NB4 (cell line): Measurements from ENCODE around the gene IFI30.

ENCODE experiments used
- DNase-seq: peaks from one replicate; pipeline ENCODE4 v3.0.0; 2010; ENCODE audit warnings: low read depth
- H3K4me3 ChIP-seq: one replicate; pipeline ENCODE4 v1.5.1; 2011; ENCODE audit warnings: mild to moderate bottlenecking, low read depth, low read length, moderate library complexity
- MYC ChIP-seq: IDR thresholded peaks from 2 replicates; pipeline ENCODE4 v1.6.1; 2011; ENCODE audit warnings: low read depth, low read length
- POLR2A ChIP-seq: IDR thresholded peaks from 2 replicates; pipeline ENCODE4 v1.6.1; 2011; ENCODE audit warnings: mild to moderate bottlenecking; ENCODE audit not compliant: insufficient read length; ENCODE audit errors: extremely low read depth
- TF ChIP-seq, protein P1 (sequence below): IDR thresholded peaks from one replicate; pipeline ENCODE4 v1.5.1; 2012; ENCODE audit warnings: low read depth, low read length
- TF ChIP-seq, protein P2 (sequence below): IDR thresholded peaks from 2 replicates; pipeline ENCODE4 v1.6.1; 2011; ENCODE audit warnings: low read depth, low read length

The IFI30 gene

DNA sequence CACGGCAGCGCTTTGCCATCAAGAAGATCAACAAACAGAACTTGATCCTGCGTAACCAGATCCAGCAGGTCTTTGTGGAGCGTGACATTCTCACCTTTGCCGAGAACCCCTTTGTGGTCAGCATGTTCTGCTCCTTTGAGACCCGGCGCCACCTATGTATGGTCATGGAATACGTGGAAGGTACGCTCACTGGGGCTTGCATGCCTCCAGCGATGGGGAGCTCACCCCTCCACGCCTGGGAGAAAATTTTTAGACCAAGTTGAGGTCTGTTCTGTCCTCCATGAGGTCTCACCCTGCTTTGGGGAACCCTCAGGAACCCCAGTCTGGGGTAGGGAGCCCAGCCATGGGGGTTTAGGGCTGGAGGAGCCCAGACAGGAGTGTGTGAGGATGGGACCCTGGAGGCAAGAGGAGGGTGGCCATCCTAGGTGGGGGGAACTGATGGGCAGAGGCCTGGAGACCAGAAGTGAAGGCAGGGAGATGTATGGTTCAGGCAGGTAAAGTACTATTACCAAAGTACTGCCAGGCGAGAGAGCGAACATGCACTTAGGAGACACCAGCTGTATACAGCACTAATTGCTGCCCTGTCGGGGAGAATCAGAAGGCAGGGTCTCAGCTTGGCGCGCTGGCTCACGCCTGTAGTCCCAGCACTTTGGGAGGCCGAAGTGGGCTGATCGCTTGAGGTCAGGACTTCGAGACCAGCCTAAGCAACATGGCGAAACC lies 42.9 kb upstream of the IFI30 start:
- DNase-seq = no peak
- no peak for TF ChIP-seq MYC
- no peak for TF ChIP-seq POLR2A
- TF ChIP-seq, protein P1, sequence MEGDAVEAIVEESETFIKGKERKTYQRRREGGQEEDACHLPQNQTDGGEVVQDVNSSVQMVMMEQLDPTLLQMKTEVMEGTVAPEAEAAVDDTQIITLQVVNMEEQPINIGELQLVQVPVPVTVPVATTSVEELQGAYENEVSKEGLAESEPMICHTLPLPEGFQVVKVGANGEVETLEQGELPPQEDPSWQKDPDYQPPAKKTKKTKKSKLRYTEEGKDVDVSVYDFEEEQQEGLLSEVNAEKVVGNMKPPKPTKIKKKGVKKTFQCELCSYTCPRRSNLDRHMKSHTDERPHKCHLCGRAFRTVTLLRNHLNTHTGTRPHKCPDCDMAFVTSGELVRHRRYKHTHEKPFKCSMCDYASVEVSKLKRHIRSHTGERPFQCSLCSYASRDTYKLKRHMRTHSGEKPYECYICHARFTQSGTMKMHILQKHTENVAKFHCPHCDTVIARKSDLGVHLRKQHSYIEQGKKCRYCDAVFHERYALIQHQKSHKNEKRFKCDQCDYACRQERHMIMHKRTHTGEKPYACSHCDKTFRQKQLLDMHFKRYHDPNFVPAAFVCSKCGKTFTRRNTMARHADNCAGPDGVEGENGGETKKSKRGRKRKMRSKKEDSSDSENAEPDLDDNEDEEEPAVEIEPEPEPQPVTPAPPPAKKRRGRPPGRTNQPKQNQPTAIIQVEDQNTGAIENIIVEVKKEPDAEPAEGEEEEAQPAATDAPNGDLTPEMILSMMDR = no peak
- TF ChIP-seq, protein P2, sequence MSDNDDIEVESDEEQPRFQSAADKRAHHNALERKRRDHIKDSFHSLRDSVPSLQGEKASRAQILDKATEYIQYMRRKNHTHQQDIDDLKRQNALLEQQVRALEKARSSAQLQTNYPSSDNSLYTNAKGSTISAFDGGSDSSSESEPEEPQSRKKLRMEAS = no peak
- no peak overlapping the region for H3K4me3 ChIP-seq

DNA sequence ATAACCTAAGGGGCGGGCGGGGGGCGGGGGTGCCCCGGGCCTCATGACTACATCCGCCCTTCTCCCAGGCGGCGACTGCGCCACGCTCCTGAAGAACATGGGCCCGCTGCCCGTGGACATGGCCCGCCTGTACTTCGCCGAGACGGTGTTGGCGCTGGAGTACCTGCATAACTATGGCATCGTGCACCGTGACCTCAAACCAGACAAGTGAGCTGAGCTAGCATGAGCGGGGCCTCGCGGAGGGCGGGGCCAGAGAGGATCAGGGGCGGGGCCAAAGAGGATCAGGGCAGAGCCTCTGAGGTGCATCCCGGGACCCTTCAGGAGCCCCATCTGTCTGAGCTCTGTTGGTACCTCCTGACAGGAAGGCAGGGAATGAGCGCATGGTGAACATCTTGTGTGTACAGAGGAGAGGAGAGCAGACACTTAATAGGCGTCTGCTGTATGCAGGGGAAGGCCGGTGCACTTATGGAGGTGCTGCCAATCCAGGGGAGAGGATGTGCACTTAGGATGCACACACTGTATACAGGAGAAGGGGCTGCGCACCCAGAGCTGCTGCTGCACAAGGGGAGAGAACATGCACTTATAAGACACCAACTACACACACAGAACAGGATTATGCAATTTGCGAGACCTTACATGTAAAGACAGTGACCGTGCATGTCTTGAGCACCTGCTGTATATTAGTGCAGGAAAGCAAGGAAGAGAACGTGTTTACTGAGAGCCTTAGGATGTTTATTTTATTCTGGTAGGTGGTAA lies 41.6 kb upstream of the IFI30 start:
- peak; percentile 36 for DNase-seq
- no peak overlapping the region for H3K4me3 ChIP-seq
- no peak for TF ChIP-seq POLR2A
- TF ChIP-seq MYC = no peak
- TF ChIP-seq, protein P1 = no peak
- TF ChIP-seq, protein P2 = no peak

DNA sequence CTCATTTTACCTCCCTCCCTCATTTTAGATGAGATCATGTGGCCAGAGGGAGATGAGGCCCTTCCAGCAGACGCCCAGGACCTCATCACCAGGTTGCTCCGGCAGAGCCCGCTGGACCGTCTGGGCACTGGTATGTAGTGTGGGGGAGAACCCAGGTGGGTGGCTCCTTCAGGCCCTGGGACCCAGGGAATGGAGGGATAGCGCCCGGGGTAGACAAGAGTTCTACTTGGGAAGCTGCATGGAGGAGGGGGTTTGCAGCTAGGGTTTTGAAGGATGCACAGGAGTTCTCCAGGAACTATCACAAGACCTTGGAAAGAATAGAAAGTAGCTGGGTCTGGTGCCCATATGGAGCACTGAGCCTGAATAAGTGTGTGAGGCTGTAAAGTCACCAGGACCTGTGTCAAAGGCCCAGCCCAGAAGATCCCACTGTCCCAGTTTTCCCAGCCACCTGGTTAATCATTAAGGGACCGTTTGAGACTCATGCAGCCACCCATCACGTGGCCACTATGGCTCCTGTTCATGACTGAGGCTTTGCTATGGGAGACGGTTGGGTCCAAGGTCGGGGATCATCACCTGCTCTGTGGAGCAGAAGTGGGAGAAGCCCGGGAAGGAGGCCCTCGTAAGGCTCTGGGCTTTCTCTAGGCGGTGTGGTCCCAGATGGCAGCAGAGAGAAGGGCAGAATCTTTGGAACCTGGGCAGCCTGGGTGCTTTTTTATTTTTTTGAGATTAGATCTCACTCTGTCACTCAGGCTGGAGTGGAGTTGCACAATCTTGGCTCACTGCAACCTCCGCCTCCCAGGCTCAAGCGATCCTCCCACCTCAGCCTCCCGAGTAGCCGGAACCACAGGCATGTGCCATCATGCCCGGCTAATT lies 37.7 kb upstream of the IFI30 start:
- DNase-seq = no peak
- no peak overlapping the region for H3K4me3 ChIP-seq
- TF ChIP-seq MYC (no peak), POLR2A (no peak)
- TF ChIP-seq, protein P2 = no peak
- TF ChIP-seq, protein P1 = no peak

DNA sequence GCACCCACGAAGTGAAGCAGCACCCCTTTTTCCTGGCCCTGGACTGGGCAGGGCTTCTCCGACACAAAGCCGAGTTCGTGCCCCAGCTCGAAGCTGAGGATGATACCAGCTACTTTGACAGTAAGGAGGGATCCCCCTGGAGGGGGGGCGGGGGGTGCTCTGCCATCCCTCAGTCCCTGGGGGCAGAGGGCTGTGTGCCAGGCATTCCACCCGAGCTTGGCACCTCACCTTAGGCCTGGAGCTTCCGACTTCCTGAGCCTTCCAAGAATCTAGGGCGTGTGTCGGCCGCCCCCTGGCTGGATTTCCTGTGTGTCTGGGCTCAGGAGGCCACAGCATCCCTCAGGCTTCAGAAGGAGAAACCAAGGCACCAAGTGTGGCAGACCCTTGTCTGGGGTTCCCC lies 36.4 kb upstream of the IFI30 start:
- no peak for DNase-seq
- no peak overlapping the region for H3K4me3 ChIP-seq
- TF ChIP-seq POLR2A = no peak
- TF ChIP-seq, protein P1 = no peak
- TF ChIP-seq MYC = no peak
- TF ChIP-seq, protein P2 = no peak

DNA sequence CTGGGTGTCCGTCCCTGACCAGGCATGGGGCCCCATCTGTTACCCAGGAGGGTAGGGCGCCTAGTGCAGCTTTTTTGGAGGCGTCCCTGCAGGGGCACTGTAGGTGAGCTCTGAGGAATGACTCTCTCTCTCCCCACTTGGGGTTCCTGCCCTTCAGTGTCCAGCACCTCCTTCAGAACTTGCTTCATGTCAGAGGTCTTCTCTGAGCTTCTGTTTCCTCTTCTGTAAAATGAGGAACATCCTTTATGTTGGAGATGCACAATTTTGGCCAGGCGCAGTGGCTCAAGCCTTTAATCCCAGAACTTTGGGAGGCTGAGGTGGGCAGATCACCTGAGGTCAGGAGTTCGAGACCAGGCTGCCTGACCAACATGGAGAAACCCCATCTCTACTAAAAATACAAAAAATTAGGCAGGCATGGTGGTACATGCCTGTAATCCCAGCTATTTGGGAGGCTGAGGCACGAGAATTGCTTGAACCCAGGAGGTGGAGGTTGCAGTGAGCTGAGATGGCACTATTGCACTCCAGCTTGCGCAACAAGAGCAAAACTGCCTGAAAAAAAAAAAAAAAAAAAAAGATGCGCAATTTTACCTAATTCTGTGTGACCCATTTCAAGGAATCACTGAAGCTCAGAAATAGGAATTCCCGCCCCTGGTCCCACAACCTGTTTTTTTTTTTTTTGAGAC lies 35.8 kb upstream of the IFI30 start:
- no peak overlapping the region for H3K4me3 ChIP-seq
- no peak for DNase-seq
- TF ChIP-seq, protein P1 = no peak
- TF ChIP-seq MYC (no peak), POLR2A (no peak)
- TF ChIP-seq, protein P2 = no peak
